Measurements from ENCODE around the gene GHR. TPM values are rescaled to one million over a fixed set of nuclear protein-coding genes. Genes with fewer than 3 reads are reported as not detected.

The GHR gene
- total RNA-seq, 2 donors from 2014 or later: 15.2 to 22.4 TPM

DNA sequence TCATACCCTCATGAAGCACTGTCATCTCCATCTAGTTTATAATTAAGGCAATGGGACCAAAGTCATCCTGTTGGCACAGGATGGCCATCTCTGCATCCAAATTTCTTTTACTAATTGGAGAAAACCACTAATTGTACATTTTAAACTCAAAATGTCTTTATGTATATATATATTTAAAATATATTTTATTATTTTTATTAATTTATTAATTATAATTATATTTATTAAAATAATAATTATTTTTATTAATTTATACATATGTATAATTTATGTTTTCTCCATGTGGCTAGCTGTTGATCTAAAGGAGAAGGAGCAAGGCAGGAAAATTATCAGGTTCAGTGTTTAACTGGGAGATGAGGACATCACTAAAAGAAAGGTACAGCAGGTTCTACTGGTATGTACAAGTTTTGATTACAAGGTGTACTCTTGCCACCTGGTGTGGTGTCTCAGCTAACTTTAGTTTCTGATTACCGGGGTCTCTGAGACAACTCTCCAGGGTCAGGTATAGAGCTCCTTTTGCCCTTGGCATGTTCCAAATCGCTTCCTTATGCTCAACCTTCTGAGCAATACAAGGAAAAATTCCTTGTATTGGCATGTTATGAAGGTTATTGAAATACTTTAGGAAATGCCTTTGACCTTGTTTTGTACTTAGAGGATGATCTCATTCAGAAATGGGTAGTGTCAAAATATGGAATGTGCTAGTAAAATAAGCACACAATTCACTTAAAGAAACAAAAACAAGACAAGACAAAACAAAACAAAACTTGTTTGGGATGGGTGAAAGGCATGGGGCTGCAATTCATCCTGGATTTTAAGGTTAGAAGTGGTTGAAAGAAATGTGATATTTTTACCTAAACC is 79.6 kb downstream of the GHR start:
- intact Hi-C loops (cut with DNase I): no loop called here
- no peak for DNase-seq
- ATAC-seq: no peak

DNA sequence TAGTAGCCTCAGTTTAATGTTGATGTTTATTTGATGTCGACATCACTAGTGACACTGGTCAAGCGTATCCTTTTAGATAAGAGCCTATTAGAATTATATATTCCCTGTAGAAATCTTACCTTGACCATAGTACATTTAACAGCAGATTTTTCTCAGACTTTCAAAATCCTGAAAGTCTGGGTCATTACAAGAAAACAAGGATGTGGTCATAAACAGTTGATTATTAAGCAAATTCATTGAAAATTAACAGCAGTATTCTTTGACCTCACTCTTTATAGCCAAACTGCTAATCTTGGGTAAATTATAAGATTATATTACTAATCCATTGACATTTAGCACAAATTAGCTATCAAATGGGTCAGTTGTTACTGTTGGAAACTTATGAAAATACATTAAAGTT is 83.4 kb downstream of the GHR start:
- intact Hi-C loops (cut with DNase I): no loop called here
- DNase-seq: no peak
- no peak for ATAC-seq

- ATAC-seq: peak; percentile 58 to 81
- intact Hi-C loops (cut with DNase I): no loop called here
- DNase-seq: no peak
These were observed 84.3 kb downstream of the GHR start for GRCh38 chr5:42507451-42508097.

- ATAC-seq: no peak
- intact Hi-C loops (cut with DNase I): no loop called here
- no peak for DNase-seq
These were observed 90.0 kb downstream of the GHR start for GRCh38 chr5:42513246-42513645.

DNA sequence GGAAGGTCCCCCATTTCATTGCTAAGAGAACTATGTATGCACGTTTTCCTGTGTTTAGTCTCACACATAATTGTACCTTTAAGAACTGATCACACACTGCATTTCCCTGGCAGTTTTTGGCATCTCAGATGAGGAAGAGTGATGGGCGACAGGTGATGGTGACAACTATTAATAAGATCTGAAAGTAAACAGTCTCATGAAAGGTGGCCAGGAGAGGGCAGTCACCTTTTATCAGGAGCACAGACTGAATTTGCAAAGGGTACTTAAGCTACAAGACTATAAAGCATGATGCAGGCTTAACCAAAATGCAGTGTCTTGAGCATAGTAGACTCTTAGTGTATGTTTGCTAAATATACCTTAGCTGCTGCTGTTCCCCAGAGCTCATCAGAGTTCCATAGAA is 91.5 kb downstream of the GHR start:
- intact Hi-C loops (cut with DNase I): no loop called here
- no peak for DNase-seq
- ATAC-seq: no peak

GRCh38 chr5:42515504-42515903 is 92.3 kb downstream of the GHR start:
- intact Hi-C loops (cut with DNase I): no loop called here
- ATAC-seq (no peak), DNase-seq (no peak)

GRCh38 chr5:42516282-42517042 is 93.2 kb downstream of the GHR start:
- no peak for DNase-seq
- intact Hi-C loops (cut with DNase I): no loop called here
- ATAC-seq: no peak

DNA sequence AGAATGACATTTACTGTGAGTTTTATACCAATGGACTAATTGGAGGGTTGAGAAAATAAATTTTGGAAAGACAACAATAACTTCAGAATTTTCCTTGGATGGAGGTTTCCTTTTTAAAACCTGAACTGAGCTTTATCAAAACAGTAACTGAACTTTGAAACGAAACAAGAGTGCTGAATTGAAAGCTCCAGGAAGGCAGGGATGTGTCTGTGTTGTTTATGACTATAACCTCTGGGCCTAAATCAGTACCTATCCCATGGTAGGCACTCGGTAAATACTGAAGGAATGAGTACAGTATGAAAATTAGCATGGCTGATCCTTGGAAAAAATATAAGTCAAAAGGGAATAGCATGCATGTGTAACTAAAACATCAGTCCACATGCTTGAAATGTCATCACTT is 93.9 kb downstream of the GHR start:
- ATAC-seq (no peak), DNase-seq (no peak)
- intact Hi-C loops (cut with DNase I): no loop called here

GRCh38 chr5:42518595-42519221 is 95.5 kb downstream of the GHR start:
- peak; percentile 58 to 69 for ATAC-seq
- intact Hi-C loops (cut with DNase I): no loop called here
- peak; percentile 23 for DNase-seq

DNA sequence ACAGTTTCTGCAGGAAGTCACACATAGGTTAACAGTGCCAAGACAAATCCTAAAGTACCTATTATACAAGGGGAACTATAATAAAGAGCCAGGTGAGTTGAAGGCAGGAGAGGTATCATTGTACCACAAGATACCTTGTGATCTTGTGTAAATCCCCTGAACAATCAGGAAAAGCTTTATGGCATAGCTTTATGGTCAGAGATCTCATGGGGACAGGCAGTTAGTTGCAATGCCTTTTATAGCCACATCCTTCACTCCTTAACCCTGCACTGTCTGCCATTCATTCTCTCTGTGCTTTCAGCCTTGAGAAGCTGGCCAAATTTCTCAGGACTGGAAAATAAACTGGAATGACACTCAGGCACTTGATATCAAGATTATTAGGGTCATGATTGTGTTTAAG is 97.0 kb downstream of the GHR start:
- ATAC-seq: no peak
- no peak for DNase-seq
- intact Hi-C loops (cut with DNase I): no loop called here

DNA sequence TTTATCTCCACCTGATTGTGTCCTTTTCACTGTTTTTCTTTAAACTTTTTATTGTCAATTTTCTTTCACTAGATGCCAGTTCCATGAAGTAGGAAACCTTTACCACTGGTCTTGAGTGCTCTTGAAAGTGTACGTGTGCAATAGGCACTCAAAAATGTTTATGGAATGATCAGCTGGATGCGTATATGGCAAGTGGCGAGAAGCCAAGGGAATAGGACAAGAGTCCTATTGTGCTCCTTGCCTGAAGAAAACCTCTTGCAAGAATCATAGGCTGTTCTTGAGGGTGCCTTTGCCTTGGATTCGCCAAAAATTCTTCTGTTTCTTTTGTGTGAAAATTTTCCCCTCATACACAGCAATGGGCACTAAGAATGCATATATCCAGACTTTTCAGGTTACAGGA is 97.7 kb downstream of the GHR start:
- intact Hi-C loops (cut with DNase I): no loop called here
- no peak for ATAC-seq
- DNase-seq: no peak

DNA sequence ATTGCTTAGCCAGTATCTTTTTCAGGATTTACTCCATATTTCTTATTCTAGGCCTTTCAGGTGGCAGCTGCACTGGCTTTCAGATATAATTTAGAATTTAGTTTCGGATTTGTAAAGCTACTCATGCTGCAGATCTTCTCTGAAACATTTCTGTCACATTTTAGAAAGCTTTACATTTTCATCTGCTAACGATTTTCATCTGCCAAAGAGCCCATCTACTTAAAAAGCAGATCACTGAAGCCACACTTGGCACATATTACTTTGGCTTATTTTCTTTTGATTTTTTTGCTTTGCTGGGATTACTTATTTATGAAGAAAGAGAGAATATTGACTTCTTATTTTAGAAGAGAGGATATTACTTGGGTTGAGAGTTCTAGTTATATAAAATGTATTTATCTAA is 98.2 kb downstream of the GHR start:
- intact Hi-C loops (cut with DNase I): no loop called here
- DNase-seq (no peak), ATAC-seq (no peak)

GRCh38 chr5:42522783-42523182 is 99.5 kb downstream of the GHR start:
- no peak for DNase-seq
- intact Hi-C loops (cut with DNase I): no loop called here
- ATAC-seq: no peak

DNA sequence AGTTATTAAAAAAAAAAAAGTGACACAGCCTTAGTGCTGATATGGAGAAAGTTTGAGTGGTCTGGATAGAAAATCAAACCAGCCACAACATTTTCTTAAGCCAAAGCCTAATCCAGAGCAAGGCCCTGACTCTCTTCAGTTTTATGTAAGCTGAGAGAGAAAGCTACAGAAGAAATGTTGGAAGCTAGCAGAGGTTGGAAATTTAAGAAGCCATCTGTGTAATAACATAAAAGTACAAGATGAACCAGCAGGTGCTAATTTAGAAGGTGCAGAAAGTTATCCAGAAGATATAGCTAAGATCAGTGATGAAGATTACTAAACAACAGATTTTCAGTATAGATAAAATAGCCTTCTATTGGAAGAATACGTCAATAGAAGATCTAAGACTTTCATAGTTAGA is 102.9 kb downstream of the GHR start:
- no peak for ATAC-seq
- DNase-seq: no peak
- intact Hi-C loops (cut with DNase I): no loop called here

DNA sequence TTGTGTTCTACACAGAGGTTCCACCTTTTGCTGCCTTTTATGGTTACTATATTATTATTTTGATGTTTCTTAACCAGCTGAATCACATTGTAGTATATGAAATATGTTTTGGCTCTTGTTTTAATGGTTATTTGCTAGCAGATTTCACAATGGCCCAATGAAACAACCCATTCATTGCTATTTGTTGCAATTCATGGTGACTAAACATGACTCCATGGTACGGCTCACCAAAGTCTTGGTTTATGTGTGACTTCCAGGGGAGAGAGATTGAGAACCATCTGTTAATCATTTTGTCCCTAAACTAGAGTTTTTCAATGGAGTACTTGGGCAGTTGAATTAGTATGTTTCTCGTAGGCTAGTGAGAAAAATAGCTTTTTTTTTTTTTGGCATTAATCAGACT is 108.4 kb downstream of the GHR start:
- ATAC-seq (peak in 1 of 2 donors; percentile 31), DNase-seq (no peak)
- intact Hi-C loops (cut with DNase I): no loop called here

GRCh38 chr5:42542106-42542505 is 118.9 kb downstream of the GHR start:
- intact Hi-C loops (cut with DNase I): no loop called here
- DNase-seq (no peak), ATAC-seq (no peak)

DNA sequence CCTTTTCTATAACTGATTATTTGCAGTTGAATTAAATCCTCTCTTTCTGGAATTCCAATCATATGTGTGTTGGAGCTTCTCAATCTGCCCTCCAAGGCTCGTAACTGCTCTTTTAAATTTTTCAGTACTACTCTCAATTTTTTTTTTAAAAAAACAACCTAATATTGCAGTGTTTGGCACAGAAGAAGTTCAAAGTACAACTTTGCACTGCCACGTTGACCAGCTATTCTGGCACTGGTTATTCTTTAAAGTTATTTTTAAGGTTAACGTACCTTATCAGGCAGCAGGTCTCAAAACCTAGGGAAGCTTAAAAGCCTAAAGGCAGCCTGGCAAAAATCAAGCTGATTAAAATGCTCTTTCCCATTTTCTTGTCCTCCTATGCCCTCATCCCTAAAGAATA is 120.5 kb downstream of the GHR start:
- no peak for ATAC-seq
- DNase-seq: no peak
- intact Hi-C loops (cut with DNase I): no loop called here

GRCh38 chr5:42545038-42545437 is 121.8 kb downstream of the GHR start:
- DNase-seq: no peak
- ATAC-seq: no peak
- intact Hi-C loops (cut with DNase I): no loop called here

- intact Hi-C loops (cut with DNase I): no loop called here
These were observed 123.9 kb downstream of the GHR start for GRCh38 chr5:42547141-42547540.

GRCh38 chr5:42547894-42548293 is 124.7 kb downstream of the GHR start:
- DNase-seq: no peak
- intact Hi-C loops (cut with DNase I): no loop called here
- peak; percentile 60 to 78 for ATAC-seq

More at GRCh38 chr5:42547141-42547540, 123.9 kb downstream of the GHR start:
- DNase-seq (no peak), ATAC-seq (peak in 1 of 2 donors; percentile 89)
